NT2/D1 (cell line): Measurements from ENCODE around the gene PPIH.

ENCODE experiments used
- SUZ12 ChIP-seq: IDR thresholded peaks from 2 replicates; pipeline ENCODE4 v1.6.1; 2011; ENCODE audit not compliant: insufficient read length, insufficient read depth; ENCODE audit errors: extremely low read depth
- YY1 ChIP-seq: IDR thresholded peaks from 2 replicates; pipeline ENCODE4 v1.6.1; 2011; ENCODE audit not compliant: insufficient read length, insufficient read depth

DNA sequence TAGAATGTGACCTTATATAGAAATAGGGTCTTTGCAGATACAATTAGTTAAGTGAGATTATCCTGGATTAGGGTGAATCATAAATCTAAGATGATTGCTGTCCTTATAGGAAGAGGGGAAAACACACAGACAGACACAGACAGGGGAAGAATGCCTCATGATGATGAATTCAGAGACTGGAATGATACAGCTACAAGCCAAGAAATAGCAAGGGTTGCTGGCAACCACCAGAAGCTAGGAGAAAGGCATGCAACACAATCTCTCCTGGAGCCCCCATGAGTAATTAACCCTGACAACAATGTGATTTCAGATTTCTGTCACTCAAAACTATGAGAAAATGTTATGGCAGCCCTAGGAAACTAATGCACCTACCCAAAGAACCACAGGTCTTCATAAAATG, 19.1 kb upstream of the PPIH start:
- no peak for TF ChIP-seq YY1
- TF ChIP-seq SUZ12, result no peak
